Measurements from ENCODE around the gene ZNF189.

Gene ZNF189

DNA sequence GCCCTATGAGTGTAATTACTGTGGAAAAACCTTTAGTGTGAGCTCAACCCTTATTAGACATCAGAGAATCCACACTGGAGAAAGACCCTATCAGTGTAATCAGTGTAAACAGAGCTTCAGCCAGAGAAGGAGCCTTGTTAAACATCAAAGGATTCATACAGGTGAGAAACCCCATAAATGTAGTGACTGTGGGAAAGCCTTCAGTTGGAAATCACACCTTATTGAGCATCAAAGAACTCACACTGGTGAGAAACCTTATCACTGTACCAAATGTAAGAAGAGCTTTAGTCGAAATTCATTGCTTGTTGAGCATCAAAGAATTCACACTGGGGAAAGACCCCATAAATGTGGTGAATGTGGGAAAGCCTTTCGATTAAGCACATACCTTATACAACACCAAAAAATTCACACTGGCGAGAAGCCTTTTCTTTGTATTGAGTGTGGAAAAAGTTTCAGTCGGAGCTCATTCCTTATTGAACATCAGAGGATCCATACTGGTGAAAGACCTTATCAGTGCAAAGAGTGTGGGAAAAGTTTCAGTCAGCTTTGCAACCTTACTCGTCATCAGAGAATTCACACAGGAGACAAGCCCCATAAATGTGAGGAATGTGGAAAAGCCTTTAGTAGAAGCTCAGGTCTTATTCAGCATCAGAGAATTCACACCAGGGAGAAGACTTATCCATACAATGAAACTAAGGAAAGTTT is 9.9 kb downstream of the ZNF189 start:
- TF ChIP-seq, protein P1, sequence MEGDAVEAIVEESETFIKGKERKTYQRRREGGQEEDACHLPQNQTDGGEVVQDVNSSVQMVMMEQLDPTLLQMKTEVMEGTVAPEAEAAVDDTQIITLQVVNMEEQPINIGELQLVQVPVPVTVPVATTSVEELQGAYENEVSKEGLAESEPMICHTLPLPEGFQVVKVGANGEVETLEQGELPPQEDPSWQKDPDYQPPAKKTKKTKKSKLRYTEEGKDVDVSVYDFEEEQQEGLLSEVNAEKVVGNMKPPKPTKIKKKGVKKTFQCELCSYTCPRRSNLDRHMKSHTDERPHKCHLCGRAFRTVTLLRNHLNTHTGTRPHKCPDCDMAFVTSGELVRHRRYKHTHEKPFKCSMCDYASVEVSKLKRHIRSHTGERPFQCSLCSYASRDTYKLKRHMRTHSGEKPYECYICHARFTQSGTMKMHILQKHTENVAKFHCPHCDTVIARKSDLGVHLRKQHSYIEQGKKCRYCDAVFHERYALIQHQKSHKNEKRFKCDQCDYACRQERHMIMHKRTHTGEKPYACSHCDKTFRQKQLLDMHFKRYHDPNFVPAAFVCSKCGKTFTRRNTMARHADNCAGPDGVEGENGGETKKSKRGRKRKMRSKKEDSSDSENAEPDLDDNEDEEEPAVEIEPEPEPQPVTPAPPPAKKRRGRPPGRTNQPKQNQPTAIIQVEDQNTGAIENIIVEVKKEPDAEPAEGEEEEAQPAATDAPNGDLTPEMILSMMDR (conservative IDR thresholded peaks at IDR 0.05; ENCODE audit: low read length): no peak
- no peak for DNase-seq (ENCODE audit: low read depth)
- H3K4me3 ChIP-seq (ENCODE audit: low read length): no peak overlapping the region

DNA sequence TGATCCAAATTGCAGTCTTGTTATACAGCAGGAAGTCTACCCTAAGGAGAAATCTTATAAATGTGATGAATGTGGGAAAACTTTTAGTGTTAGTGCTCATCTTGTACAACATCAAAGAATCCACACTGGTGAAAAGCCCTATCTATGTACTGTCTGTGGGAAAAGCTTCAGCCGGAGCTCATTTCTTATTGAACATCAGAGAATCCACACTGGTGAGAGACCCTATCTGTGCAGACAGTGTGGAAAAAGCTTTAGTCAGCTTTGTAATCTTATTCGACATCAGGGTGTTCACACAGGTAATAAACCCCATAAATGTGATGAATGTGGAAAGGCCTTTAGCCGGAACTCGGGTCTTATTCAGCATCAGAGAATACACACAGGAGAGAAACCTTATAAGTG is 10.4 kb downstream of the ZNF189 start:
- no peak overlapping the region for H3K4me3 ChIP-seq (ENCODE audit: low read length)
- TF ChIP-seq, protein P1 (conservative IDR thresholded peaks at IDR 0.05; ENCODE audit: low read length): no peak
- DNase-seq (ENCODE audit: low read depth): peak; percentile 15

GRCh38 chr9:101414839-101415238 is 16.2 kb downstream of the ZNF189 start:
- DNase-seq (ENCODE audit: low read depth): no peak
- no peak overlapping the region for H3K4me3 ChIP-seq (ENCODE audit: low read length)
- TF ChIP-seq, protein P1 (conservative IDR thresholded peaks at IDR 0.05; ENCODE audit: low read length): no peak

- TF ChIP-seq, protein P1 (conservative IDR thresholded peaks at IDR 0.05; ENCODE audit: low read length): no peak
- DNase-seq (ENCODE audit: low read depth): no peak
- H3K4me3 ChIP-seq (ENCODE audit: low read length): no peak overlapping the region
These were observed 16.9 kb downstream of the ZNF189 start for GRCh38 chr9:101415578-101415977.

DNA sequence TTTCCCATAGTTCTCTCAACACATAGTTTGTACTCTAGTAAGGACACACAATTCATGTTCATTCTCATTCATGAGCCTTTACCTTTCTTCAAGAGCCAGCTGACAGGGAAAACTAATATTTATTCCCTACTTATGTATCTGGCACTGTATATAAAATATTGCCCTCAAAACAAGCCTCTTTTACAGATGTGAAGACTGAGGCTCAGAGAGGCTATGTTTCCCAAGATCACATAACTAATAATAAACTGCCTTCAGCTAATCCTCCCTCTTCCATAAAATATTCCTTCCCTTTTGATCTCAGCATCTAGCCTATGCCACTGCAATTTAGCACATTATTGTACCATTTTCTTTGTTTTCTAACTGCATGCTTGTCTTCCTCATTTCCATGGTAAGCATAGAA is 18.7 kb downstream of the ZNF189 start:
- TF ChIP-seq, protein P1 (conservative IDR thresholded peaks at IDR 0.05; ENCODE audit: low read length): no peak
- no peak overlapping the region for H3K4me3 ChIP-seq (ENCODE audit: low read length)
- DNase-seq (ENCODE audit: low read depth): no peak

DNA sequence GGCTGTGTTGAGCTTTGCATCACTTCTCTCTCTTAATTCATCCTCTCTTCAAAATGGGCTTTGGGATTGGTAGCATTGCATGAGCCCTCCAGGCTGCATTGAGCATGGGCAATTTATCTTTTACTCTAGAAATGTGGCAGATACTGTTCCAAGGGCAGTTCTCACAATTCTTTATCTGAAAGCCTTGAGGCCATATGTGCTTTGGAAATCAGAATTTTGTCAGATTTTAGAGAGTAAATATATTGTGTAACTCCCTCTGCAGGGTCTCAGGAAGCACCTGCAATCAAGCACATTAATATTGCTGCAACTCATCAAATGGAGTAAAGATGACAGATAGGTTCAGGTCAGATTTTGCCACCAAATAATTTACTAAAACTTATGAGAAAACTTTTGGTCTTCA is 19.3 kb downstream of the ZNF189 start:
- H3K4me3 ChIP-seq (ENCODE audit: low read length): no peak overlapping the region
- DNase-seq (ENCODE audit: low read depth): no peak
- TF ChIP-seq, protein P1 (conservative IDR thresholded peaks at IDR 0.05; ENCODE audit: low read length): no peak

All from AG10803 (cell line).